ENCODE measurements around the gene C22orf31.
"Not testable (repeated sequence)": the region's sequence is repeated elsewhere in the genome, so short reads cannot be mapped to it uniquely, and the experiment has no call there.

The C22orf31 gene

DNA sequence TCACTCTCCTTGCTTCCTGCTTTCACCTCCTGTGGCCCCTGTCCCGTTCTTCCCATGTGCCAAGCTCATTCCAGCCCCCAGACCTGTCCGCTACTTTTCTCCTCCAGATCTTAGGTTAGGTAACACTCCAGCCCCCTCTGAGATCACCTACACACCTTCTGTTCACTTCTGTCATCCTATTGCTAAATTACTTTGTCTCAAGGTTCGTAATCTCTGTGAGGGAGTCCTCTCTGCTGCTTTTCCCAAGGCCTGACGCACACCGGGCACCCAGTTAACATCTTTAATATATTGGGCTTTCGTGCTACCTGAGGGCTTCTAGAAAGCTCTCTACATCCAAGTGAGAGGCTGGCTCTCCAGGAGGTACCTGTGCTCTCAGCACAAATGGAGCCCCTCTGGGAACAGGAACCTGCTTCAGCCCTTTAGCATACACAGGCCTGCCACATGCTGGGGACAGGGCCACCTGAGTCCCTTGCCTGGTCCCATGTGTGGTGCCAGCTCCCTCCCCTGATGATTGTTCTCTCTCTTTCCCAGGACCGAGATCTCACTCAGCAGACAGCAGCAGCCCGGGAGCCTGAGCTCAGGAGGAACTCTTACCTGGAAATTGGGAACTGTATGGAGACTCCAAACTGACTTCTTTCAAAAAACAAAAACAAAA, 8.5 kb downstream of the C22orf31 start:
- DNase-seq: no peak

DNA sequence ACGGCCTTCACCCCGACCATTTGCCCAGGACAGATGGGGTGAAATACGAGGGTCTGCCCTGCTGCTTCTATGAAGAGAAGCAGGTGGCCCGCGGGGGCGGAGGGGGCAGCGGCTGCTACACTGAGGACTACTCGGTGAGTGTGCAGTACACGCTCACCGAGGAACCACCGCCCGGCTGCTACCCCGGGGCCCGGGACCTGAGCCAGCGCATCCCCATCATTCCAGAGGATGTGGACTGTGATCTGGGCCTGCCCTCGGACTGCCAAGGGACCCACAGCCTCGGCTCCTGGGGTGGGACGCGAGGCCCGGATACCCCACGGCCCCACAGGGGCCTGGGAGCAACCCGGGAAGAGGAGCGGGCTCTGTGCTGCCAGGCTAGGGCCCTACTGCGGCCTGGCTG, 11.2 kb downstream of the C22orf31 start:
- DNase-seq: no peak

GRCh38 chr22:29049655-29050263, 11.9 kb downstream of the C22orf31 start:
- no peak for DNase-seq

DNA sequence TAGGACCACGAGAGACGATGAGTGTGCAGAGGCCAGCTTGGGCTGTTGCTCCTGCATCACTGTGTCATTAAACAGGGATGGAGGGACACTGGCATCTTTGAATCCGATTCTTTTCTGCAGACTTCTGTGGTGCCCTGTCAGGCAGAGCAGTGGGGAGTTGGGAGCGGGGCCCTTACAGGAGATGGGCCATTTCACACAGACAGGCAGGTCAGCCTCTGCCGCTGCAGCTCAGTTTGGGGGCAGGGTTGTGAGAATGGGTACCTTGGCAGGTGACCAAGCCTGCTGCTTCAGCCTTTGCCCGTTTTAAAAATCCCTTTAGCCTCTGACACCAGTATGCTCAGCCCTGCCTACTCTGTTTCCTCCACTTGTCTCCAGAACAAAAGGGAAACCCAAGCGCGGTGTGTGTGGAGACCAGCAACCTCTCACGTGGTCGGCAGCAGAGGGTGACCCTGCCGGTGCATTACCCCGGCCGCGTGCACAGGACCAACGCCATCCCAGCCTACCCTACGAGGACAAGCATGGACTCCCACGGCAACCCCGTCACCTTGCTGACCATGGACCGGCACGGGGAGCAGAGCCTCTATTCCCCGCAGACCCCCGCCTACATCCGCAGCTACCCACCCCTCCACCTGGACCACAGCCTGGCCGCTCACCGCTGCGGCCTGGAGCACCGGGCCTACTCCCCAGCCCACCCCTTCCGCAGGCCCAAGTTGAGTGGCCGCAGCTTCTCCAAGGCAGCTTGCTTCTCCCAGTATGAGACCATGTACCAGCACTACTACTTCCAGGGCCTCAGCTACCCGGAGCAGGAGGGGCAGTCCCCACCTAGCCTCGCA, 12.6 kb downstream of the C22orf31 start:
- no peak for DNase-seq

GRCh38 chr22:29044657-29045176, 16.9 kb downstream of the C22orf31 start:
- DNase-seq: no peak

DNA sequence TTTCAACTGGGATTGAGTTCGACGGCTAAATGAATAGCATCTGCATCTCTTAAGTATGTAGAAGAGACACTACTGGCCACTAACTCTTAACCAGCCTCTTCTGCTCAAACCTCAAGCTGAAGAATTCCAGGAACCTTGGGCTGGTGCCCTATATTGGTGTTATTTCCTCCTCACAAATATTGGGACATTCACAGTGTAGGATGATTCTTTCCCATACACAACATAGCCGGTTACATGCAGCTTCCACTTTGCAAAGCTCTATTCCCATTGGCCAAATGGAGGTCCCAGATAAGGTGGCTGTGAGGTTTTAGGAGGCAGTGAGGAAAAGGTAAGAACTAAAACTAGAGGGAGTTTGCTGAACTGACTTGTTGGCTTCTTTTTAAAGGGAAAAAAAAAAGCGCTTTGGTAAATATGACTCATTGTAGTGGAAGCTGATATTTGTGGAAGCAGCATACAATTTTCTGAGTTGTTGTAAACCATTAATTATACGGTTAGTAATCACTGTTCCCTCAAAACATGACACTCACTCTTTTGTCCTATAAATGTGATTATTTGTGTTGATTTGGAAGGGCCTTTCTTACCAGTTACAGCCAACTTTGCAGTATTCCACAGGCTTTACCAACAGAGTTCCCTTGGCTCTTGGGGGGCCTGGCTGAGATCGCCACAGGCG, 17.6 kb downstream of the C22orf31 start:
- DNase-seq: no peak

DNA sequence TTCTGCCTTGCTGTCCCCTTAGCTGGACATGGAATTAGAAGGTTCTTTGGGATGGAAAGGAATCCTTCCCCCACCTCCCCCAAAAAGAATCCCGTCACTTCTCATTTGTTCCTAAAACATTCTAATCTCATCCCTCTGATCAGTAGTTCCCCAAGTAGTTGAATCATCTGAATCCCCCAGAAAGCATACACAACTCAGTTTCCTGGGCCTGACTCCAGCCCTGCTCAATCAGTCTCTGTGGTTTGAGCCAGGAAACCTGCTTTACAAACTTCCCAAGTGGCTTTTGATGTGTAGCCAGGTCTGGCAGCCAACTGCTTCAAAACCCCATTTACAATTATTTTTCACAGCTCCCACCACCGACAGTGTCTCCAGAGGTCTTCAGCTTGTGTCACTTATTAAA, 20.2 kb downstream of the C22orf31 start:
- no peak for DNase-seq

GRCh38 chr22:29040385-29041275, 21.0 kb downstream of the C22orf31 start:
- peak; percentile 70 for DNase-seq

- not testable (repeated sequence) for DNase-seq
These were observed 21.9 kb downstream of the C22orf31 start for GRCh38 chr22:29039684-29040083.

GRCh38 chr22:29039148-29039547, 22.5 kb downstream of the C22orf31 start:
- DNase-seq: no peak

GRCh38 chr22:29037340-29037932, 24.2 kb downstream of the C22orf31 start:
- no peak for DNase-seq

DNA sequence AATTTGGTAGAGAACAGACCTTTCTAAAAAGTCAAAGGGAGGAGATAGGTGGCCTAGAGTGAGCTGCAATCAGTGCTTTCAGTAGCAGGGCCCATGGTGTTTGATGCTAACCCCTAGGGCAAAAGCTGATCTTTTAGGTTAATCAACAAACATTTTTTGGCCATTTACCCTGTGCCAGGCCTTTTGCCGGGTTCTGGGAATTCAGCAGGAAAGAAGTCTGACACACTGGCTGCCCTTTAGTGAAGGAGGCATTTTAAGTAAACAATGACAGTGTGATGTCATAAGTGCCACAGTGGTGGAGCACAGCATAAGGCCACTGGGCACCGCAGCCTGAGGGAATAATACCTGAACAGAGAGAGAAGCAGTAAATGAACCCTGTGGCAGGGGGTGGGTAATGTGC, 29.0 kb downstream of the C22orf31 start:
- DNase-seq: no peak

DNA sequence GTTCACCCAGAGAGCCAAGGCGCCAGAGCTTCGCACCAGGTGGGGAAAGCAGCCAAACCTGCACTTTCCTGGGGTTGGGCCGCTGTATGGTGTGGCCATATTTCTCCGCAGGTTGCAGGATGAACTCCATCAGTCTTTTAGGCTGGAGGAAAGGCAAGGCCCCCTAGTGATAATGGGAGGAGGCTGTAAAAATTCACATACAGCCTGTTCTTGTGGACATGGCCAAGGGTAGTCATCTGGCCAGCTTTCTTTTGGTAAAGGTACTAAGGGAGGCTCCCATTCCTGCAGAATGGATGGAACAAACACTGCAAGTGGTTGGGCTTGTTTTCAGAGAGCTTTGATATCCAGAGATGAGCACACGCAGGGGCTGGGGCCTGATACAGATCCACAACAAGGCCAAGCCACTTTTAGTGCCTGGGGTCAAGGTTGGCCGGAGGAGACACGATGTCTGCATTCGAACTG, 29.6 kb downstream of the C22orf31 start:
- no peak for DNase-seq

GRCh38 chr22:29031227-29032011, 30.2 kb downstream of the C22orf31 start:
- DNase-seq: no peak

- no peak for DNase-seq
These were observed 30.9 kb downstream of the C22orf31 start for GRCh38 chr22:29030618-29031226.

DNA sequence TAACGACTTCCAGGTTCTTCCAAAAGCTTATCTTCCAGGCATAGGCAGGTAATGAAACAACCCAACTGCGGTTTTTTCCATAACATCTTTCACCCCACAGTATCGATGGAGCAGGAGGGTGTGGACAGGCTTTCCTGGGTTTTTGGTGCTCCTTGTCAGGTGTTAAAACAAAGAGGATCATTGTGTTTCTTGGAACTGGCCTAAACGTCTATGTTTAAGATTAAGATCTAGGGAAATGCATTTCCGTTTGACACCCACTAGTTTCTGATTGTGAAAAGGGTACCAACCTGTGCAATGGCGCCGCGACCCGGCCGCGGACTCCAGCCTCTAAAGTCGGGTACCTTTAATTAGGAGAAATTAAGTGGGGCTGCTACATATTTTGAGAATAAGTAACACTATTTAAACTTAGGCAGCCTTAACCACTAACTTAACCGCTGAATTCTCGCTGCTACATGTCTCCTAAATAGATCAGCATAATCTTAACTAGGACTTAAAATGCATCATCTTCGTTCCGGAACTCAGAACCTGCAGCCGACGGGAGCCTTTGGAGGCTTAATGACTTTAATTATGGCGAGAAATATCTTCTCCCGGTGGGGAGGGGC, 31.5 kb downstream of the C22orf31 start:
- DNase-seq: no peak

GRCh38 chr22:29029202-29030000, 32.2 kb downstream of the C22orf31 start:
- DNase-seq: no peak

DNA sequence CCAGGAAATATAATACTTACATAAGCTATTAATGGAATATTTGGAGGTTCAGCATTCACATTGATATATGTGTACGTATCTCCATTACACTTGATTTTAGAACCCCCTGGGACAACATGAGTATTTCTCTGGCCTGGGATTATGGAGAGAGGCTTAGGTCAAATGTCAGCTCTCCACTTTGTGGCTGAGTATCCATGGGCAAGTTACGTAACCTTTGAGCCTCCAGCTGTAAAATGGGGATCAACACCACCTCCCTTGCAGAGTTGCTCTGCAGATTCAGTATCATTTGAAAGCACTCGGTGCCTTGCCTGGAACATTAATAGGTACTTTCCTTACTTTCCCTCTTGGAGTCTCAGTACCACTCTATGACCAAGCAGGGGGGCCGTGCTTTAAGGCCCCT, 33.2 kb downstream of the C22orf31 start:
- no peak for DNase-seq

- no peak for DNase-seq
These were observed 35.1 kb downstream of the C22orf31 start for GRCh38 chr22:29026579-29026978.

Measured in NCI-H1694 treated with DMSO at 0.1 percent for 48 hours (cell line).